Astrocyte of the cerebellum (primary cell): ENCODE results near the gene DPT.

Source experiments
- DNase-seq: peaks from one replicate; pipeline ENCODE4 v3.0.0-alpha.2; 2011; ENCODE audit warnings: low read depth
- H3K4me3 ChIP-seq: 2 replicates; pipeline ENCODE4 v1.5.1; 2011; ENCODE audit warnings: mild to moderate bottlenecking, low read depth, low read length, moderate library complexity
- CTCF ChIP-seq: IDR thresholded peaks from 2 replicates; pipeline ENCODE4 v1.5.1; 2012; ENCODE audit warnings: low read length, low read depth, moderate library complexity, mild to moderate bottlenecking; ENCODE audit errors: missing control alignments
- in situ Hi-C: cut with HindIII; loops from 2 replicates; pipeline ENCODE4 v1.10.0; 2017; ENCODE audit warnings: low sequenced_read_pairs

The DPT gene

GRCh38 chr1:168689726-168690602, 39.0 kb downstream of the DPT start:
- in situ Hi-C loops, result no loop called here
- H3K4me3 ChIP-seq, result no peak overlapping the region
- TF ChIP-seq CTCF, result no peak
- peak; percentile 53 for DNase-seq

DNA sequence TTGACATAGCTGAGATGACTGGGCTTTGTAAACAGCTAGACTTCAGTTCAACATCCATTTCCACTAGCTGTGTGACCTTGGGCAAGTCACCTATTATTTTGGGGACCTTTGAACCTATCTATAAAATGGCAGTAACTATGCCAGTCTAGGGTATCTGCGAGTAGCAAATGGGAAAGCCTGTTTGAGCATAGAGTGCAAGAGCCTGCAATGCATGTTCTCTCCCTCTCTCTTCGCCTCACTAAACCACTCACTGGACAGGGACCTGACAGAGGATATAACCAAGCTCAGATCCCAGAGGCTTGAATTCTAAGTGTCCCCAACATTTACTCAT, 39.7 kb downstream of the DPT start:
- DNase-seq, result no peak
- H3K4me3 ChIP-seq, result no peak overlapping the region
- no peak for TF ChIP-seq CTCF
- in situ Hi-C loops, result no loop called here

DNA sequence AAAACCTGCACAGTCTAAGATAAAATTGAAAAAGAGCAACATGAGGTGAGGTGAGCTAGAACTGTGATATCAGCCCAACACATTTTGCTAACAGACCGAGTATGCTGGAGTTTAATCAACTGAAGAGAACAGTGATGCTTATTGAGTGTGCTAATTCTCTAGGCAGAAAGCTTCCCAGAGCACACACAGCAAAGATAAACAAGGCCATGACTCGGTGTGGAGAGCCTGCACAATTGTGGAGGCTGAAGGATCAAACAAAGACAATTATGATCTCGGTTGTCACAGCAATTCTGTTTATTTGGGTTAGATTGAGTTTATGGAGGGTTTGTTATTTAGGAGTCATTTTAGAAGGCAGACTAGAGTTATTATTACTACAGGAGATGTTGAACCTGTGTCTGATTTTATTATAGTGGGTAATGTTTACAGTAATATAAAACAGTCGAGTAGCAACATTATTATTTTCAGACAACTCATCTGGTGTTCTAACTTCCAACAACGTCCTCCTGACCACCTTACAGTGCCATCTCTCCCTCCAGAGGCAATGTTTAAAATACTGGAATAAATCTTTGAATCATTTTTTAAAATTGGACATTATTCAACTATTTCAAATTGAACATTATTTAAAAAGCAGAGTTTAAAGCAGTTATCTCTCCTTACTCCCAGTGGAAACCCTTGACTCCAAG, 40.2 kb downstream of the DPT start:
- no peak for TF ChIP-seq CTCF
- no peak for DNase-seq
- H3K4me3 ChIP-seq, result no peak overlapping the region
- in situ Hi-C loops, result no loop called here

DNA sequence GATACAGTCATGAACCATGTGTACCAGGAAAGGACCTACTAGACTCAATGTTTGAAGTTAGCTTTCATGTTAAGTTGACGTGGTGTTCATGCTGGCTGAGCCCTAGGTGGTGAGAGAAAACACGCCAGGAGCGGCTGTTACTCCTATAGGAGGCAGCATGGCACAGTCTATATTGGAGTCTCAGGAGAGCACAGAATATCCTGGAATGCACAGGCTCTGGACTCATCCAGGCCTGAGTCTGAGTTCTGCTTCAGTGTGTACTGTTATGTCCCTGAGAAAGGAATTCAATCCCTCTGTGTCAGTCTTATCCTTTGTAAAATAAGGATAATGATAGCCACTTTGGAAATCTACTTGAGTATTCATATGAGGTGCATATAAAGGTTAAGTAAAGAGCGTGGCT, 41.2 kb downstream of the DPT start:
- in situ Hi-C loops, result no loop called here
- TF ChIP-seq CTCF, result no peak

DNA sequence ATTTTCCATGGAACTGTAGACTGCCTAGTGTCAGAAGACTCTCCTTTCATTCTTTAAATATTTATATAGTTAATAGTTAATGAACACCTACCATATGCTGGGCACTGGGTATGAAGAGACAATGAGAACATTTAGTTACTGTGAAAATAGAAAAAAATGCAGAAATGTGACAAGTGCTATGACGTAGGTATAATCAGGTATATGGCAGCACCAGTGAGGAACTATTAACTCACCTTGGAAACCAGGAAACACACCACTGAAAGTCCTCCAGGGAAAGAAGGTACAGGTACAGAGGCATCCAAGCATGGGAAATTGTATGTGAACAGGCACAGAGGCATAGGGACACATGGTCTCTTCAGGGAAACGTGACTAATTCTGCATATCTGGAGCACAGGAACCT, 42.3 kb downstream of the DPT start:
- DNase-seq, result no peak
- H3K4me3 ChIP-seq, result no peak overlapping the region
- TF ChIP-seq CTCF, result no peak
- in situ Hi-C loops, result no loop called here

More for the DNA sequence above, 41.2 kb downstream of the DPT start:
- H3K4me3 ChIP-seq, result no peak overlapping the region
- no peak for DNase-seq

- DNase-seq, result no peak
- H3K4me3 ChIP-seq, result no peak overlapping the region
- no peak for TF ChIP-seq CTCF
- in situ Hi-C loops, result no loop called here
These were observed 45.1 kb downstream of the DPT start for GRCh38 chr1:168683871-168684270.
